HG03039 (cell line): ENCODE measurements around the gene PTPRK.

Experiments
- ATAC-seq: cut with Tn5 transposase; IDR thresholded peaks from one replicate; pipeline ENCODE4 v1.9.1; 2021; ENCODE audit warnings: mild to moderate bottlenecking, moderate library complexity; ENCODE audit not compliant: unreplicated experiment

Gene PTPRK

GRCh38 chr6:128516514-128516898 lies 3.9 kb downstream of the PTPRK start:
- no peak for ATAC-seq

GRCh38 chr6:128515550-128516513 lies 4.6 kb downstream of the PTPRK start:
- ATAC-seq: no peak

- no peak for ATAC-seq
Measured at GRCh38 chr6:128513878-128514277, 6.5 kb downstream of the PTPRK start.

- no peak for ATAC-seq
Measured at GRCh38 chr6:128512296-128512695, 8.1 kb downstream of the PTPRK start.

GRCh38 chr6:128511506-128511905 lies 8.9 kb downstream of the PTPRK start:
- ATAC-seq: no peak

- no peak for ATAC-seq
Measured at GRCh38 chr6:128509709-128510108, 10.7 kb downstream of the PTPRK start.

- no peak for ATAC-seq
Measured at GRCh38 chr6:128508588-128509296, 11.7 kb downstream of the PTPRK start.

- no peak for ATAC-seq
Measured at GRCh38 chr6:128507337-128508310, 12.8 kb downstream of the PTPRK start.

GRCh38 chr6:128505603-128506002 lies 14.8 kb downstream of the PTPRK start:
- ATAC-seq: no peak

GRCh38 chr6:128504003-128504654 lies 16.3 kb downstream of the PTPRK start:
- ATAC-seq: no peak

GRCh38 chr6:128500749-128501600 lies 19.4 kb downstream of the PTPRK start:
- no peak for ATAC-seq

GRCh38 chr6:128500014-128500413 lies 20.4 kb downstream of the PTPRK start:
- ATAC-seq: no peak

- ATAC-seq: no peak
Measured at GRCh38 chr6:128499079-128499731, 21.2 kb downstream of the PTPRK start.

- ATAC-seq: no peak
Measured at GRCh38 chr6:128498234-128498633, 22.2 kb downstream of the PTPRK start.

- ATAC-seq: no peak
Measured at GRCh38 chr6:128495536-128496333, 24.7 kb downstream of the PTPRK start.

GRCh38 chr6:128494440-128494839 lies 26.0 kb downstream of the PTPRK start:
- ATAC-seq: no peak

GRCh38 chr6:128493877-128494276 lies 26.5 kb downstream of the PTPRK start:
- ATAC-seq: no peak

GRCh38 chr6:128492386-128492785 lies 28.0 kb downstream of the PTPRK start:
- ATAC-seq: no peak
